ENCODE measurements around the gene EGFR.

- TF ChIP-seq ZFP3 (CRISPR knock-in tag; IDR thresholded peaks at IDR 0.05) (no peak), ZNF70 (CRISPR knock-in tag; IDR thresholded peaks at IDR 0.05) (no peak), POU6F1 (CRISPR knock-in tag; IDR thresholded peaks at IDR 0.05; ENCODE audit: borderline replicate concordance, low read depth) (no peak), PATZ1 (CRISPR knock-in tag; IDR thresholded peaks at IDR 0.05; ENCODE audit: borderline replicate concordance) (no peak), OSR1 (CRISPR knock-in tag; IDR thresholded peaks at IDR 0.05) (no peak)
Measured at GRCh38 chr7:55144333-55145317, 125.8 kb downstream of the EGFR start.

Measured in SK-N-SH treated with all-trans-retinoic acid at 6 μM for 48 hours (cell line).